ENCODE results near the gene PIAS1. TPM values are rescaled to one million over a fixed set of nuclear protein-coding genes. Genes with fewer than 3 reads are reported as not detected.

The PIAS1 gene
- total and polyA plus RNA-seq, 3 donors from 2014 or later = 57.2 to 87.6 (median 60.5) TPM

- no peak for TF ChIP-seq POLR2A (IDR thresholded peaks at IDR 0.05)
- no peak for TF ChIP-seq CTCF (IDR thresholded peaks at IDR 0.05)
- WGBS, 2 donors = 78 to 89% methylated on average over 11 to 13 of the region's 13 CpGs
- H3K27ac ChIP-seq = no peak overlapping the region
- H3K36me3 ChIP-seq (ENCODE audit: low read depth, missing control alignments) = no peaks in the 10 kb centered on the region
- intact Hi-C loops (cut with DNase I; ENCODE audit: low total_unique reads) = no loop called here
- H3K9me3 ChIP-seq = no peaks in the 10 kb centered on the region
- H3K4me1 ChIP-seq = peaks cover 11% of the 10 kb centered on the region
- DNase-seq = no peak
- H3K27me3 ChIP-seq = no peaks in the 10 kb centered on the region
- H3K4me3 ChIP-seq = no peak overlapping the region
These were observed 154.6 kb downstream of the PIAS1 start for GRCh38 chr15:68208636-68209240.

GRCh38 chr15:68209272-68209671, 155.2 kb downstream of the PIAS1 start:
- intact Hi-C loops (cut with DNase I; ENCODE audit: low total_unique reads) = no loop called here
- no peaks in the 10 kb centered on the region for H3K9me3 ChIP-seq
- WGBS, 2 donors = 70 to 92% methylated on average over 5 to 7 of the region's 7 CpGs
- no peak for DNase-seq
- H3K4me1 ChIP-seq = peaks cover 11% of the 10 kb centered on the region
- no peaks in the 10 kb centered on the region for H3K36me3 ChIP-seq (ENCODE audit: low read depth, missing control alignments)
- no peaks in the 10 kb centered on the region for H3K27me3 ChIP-seq
- no peak overlapping the region for H3K4me3 ChIP-seq
- no peak overlapping the region for H3K27ac ChIP-seq
- no peak for TF ChIP-seq CTCF (IDR thresholded peaks at IDR 0.05)
- TF ChIP-seq POLR2A (IDR thresholded peaks at IDR 0.05) = no peak

GRCh38 chr15:68209735-68210408, 155.8 kb downstream of the PIAS1 start:
- WGBS, 2 donors = 87 to 88% methylated on average over 10 to 13 of the region's 13 CpGs
- peaks cover 11% of the 10 kb centered on the region for H3K4me1 ChIP-seq
- H3K27ac ChIP-seq = no peak overlapping the region
- no peaks in the 10 kb centered on the region for H3K27me3 ChIP-seq
- no peaks in the 10 kb centered on the region for H3K36me3 ChIP-seq (ENCODE audit: low read depth, missing control alignments)
- intact Hi-C loops (cut with DNase I; ENCODE audit: low total_unique reads) = no loop called here
- no peak overlapping the region for H3K4me3 ChIP-seq
- no peak for TF ChIP-seq CTCF (IDR thresholded peaks at IDR 0.05)
- no peak for TF ChIP-seq POLR2A (IDR thresholded peaks at IDR 0.05)
- no peaks in the 10 kb centered on the region for H3K9me3 ChIP-seq
- no peak for DNase-seq

GRCh38 chr15:68210409-68210756, 156.3 kb downstream of the PIAS1 start:
- H3K9me3 ChIP-seq = no peaks in the 10 kb centered on the region
- intact Hi-C loops (cut with DNase I; ENCODE audit: low total_unique reads) = no loop called here
- WGBS, 2 donors = 68 to 85% methylated on average over 4 to 9 of the region's 9 CpGs
- no peak for DNase-seq
- TF ChIP-seq POLR2A (IDR thresholded peaks at IDR 0.05) (no peak), CTCF (IDR thresholded peaks at IDR 0.05) (no peak)
- H3K27ac ChIP-seq = no peak overlapping the region
- no peaks in the 10 kb centered on the region for H3K27me3 ChIP-seq
- no peak overlapping the region for H3K4me3 ChIP-seq
- H3K36me3 ChIP-seq (ENCODE audit: low read depth, missing control alignments) = no peaks in the 10 kb centered on the region
- H3K4me1 ChIP-seq = peaks cover 11% of the 10 kb centered on the region
